H9 (cell line): ENCODE results near the gene PPP2CA. TPM values are rescaled to one million over a fixed set of nuclear protein-coding genes. Genes with fewer than 3 reads are reported as not detected.

Experiments used
- DNase-seq: peaks from one replicate; pipeline ENCODE4 v3.0.0-alpha.2; 2017
- H2AFZ ChIP-seq: one replicate; pipeline ENCODE4 v1.6.1; 2013; ENCODE audit warnings: mild to moderate bottlenecking, low read length, control low read depth, moderate library complexity
- H2AK5ac ChIP-seq: 2 replicates; pipeline ENCODE4 v1.6.1; 2013; ENCODE audit warnings: low read length, control low read depth, mixed read lengths; ENCODE audit not compliant: insufficient read length
- H2BK120ac ChIP-seq: one replicate; pipeline ENCODE4 v1.6.1; 2013; ENCODE audit warnings: low read depth, mild to moderate bottlenecking, low read length, control low read depth, inconsistent platforms; ENCODE audit not compliant: poor library complexity, severe bottlenecking
- H2BK12ac ChIP-seq: 2 replicates; pipeline ENCODE4 v1.6.1; 2013; ENCODE audit warnings: low read length, control low read depth, mixed read lengths, low read depth; ENCODE audit not compliant: insufficient read length
- H2BK15ac ChIP-seq: 2 replicates; pipeline ENCODE4 v1.6.1; 2013; ENCODE audit warnings: low read depth, low read length, control low read depth
- H2BK20ac ChIP-seq: one replicate; pipeline ENCODE4 v1.6.1; 2013; ENCODE audit warnings: low read depth, mild to moderate bottlenecking, low read length, control low read depth, inconsistent platforms; ENCODE audit not compliant: poor library complexity, severe bottlenecking
- H2BK5ac ChIP-seq: 2 replicates; pipeline ENCODE4 v1.6.1; 2013; ENCODE audit warnings: low read length, control low read depth, mixed read lengths; ENCODE audit not compliant: insufficient read length
- H3K14ac ChIP-seq: 2 replicates; pipeline ENCODE4 v1.6.1; 2013; ENCODE audit warnings: low read length, control low read depth; ENCODE audit not compliant: insufficient read depth
- H3K18ac ChIP-seq: 2 replicates; pipeline ENCODE4 v1.6.1; 2013; ENCODE audit warnings: low read depth, mild to moderate bottlenecking, mixed read lengths, low read length, control low read depth; ENCODE audit not compliant: insufficient read length
- H3K23ac ChIP-seq: 2 replicates; pipeline ENCODE4 v1.6.1; 2013; ENCODE audit warnings: low read length, control low read depth, mixed read lengths, low read depth; ENCODE audit not compliant: insufficient read length
- H3K23me2 ChIP-seq: 2 replicates; pipeline ENCODE4 v1.6.1; 2013; ENCODE audit warnings: low read depth, mild to moderate bottlenecking, mixed read lengths, low read length, control low read depth; ENCODE audit not compliant: insufficient read length, poor library complexity, severe bottlenecking
- H3K27ac ChIP-seq: 2 replicates; pipeline ENCODE4 v1.5.1; 2013; ENCODE audit warnings: low read length, control low read depth, mixed read lengths, low read depth; ENCODE audit not compliant: insufficient read length
- H3K27me3 ChIP-seq: 2 replicates; pipeline ENCODE4 v1.6.1; 2013; ENCODE audit warnings: low read length, control low read depth, inconsistent platforms; ENCODE audit not compliant: insufficient read depth
- H3K4ac ChIP-seq: 2 replicates; pipeline ENCODE4 v1.6.1; 2013; ENCODE audit warnings: low read depth, mild to moderate bottlenecking, control low read depth, inconsistent platforms, low read length, moderate library complexity
- H3K4me1 ChIP-seq: 2 replicates; pipeline ENCODE4 v1.6.1; 2013; ENCODE audit warnings: low read length, control low read depth, inconsistent platforms; ENCODE audit not compliant: insufficient read depth
- H3K4me2 ChIP-seq: 2 replicates; pipeline ENCODE4 v1.6.1; 2013; ENCODE audit warnings: low read length, control low read depth, mixed read lengths; ENCODE audit not compliant: insufficient read length, insufficient read depth
- H3K56ac ChIP-seq: 2 replicates; pipeline ENCODE4 v1.6.1; 2013; ENCODE audit warnings: low read depth, mild to moderate bottlenecking, mixed read lengths, low read length, control low read depth; ENCODE audit not compliant: insufficient read length
- H3K79me1 ChIP-seq: 2 replicates; pipeline ENCODE4 v1.6.1; 2013; ENCODE audit warnings: low read depth, mild to moderate bottlenecking, moderate library complexity, low read length, control low read depth, inconsistent platforms; ENCODE audit not compliant: insufficient read depth, poor library complexity, severe bottlenecking
- H3K79me2 ChIP-seq: 2 replicates; pipeline ENCODE4 v1.6.1; 2013; ENCODE audit warnings: low read length, control low read depth, inconsistent platforms; ENCODE audit not compliant: insufficient read depth
- H3K9ac ChIP-seq: 2 replicates; pipeline ENCODE4 v1.6.1; 2013; ENCODE audit warnings: low read length, control low read depth, mixed read lengths; ENCODE audit not compliant: insufficient read length; ENCODE audit errors: extremely low read depth
- H3K9me3 ChIP-seq: one replicate; pipeline ENCODE4 v1.6.1; 2013; ENCODE audit warnings: low read depth, low read length, inconsistent platforms; ENCODE audit not compliant: control insufficient read depth
- H3T11ph ChIP-seq: one replicate; pipeline ENCODE4 v1.6.1; 2013; ENCODE audit warnings: mild to moderate bottlenecking, low read length, control low read depth, inconsistent platforms
- H4K20me1 ChIP-seq: one replicate; pipeline ENCODE4 v1.6.1; 2013; ENCODE audit not compliant: control insufficient read depth, insufficient read length, insufficient read depth
- H4K5ac ChIP-seq: 2 replicates; pipeline ENCODE4 v1.6.1; 2013; ENCODE audit warnings: low read depth, mild to moderate bottlenecking, mixed read lengths, low read length, control low read depth; ENCODE audit not compliant: insufficient read length
- H4K8ac ChIP-seq: replicated peaks from 2 replicates; pipeline ENCODE4 v1.6.1; 2013; ENCODE audit warnings: low read length, control low read depth, mixed read lengths, low read depth; ENCODE audit not compliant: insufficient read length
- H4K91ac ChIP-seq: 2 replicates; pipeline ENCODE4 v1.6.1; 2013; ENCODE audit warnings: low read depth, mild to moderate bottlenecking, moderate library complexity, mixed read lengths, low read length, control low read depth; ENCODE audit not compliant: insufficient read length
- H3K27ac Mint-ChIP-seq, 3 experiments: 2 replicates in 2 of 3; 3 replicates in 1 of 3; pipeline ENCODE4 v1.8.0; 2020 to 2021; ENCODE audit warnings: mixed read lengths in 3 of 3, mild to moderate bottlenecking in 1 of 3, moderate library complexity in 1 of 3
- H3K27me3 Mint-ChIP-seq: 2 replicates; pipeline ENCODE4 v1.8.0; 2021; ENCODE audit warnings: low read depth, mild to moderate bottlenecking, moderate library complexity, mixed read lengths
- H3K36me3 Mint-ChIP-seq, 3 experiments: 2 replicates in 2 of 3; 3 replicates in 1 of 3; pipeline ENCODE4 v1.8.0; 2020 to 2021; ENCODE audit warnings: low read depth in 3 of 3, mixed read lengths in 3 of 3; ENCODE audit not compliant: insufficient read depth in 1 of 3
- H3K4me1 Mint-ChIP-seq, 2 experiments: 2 replicates each; pipeline ENCODE4 v1.8.0; 2020; ENCODE audit warnings: mixed read lengths in 2 of 2
- H3K4me3 Mint-ChIP-seq, 2 experiments: 2 replicates in 1 of 2; 3 replicates in 1 of 2; pipeline ENCODE4 v1.8.0; 2020 to 2021; ENCODE audit warnings: mild to moderate bottlenecking in 2 of 2, mixed read lengths in 2 of 2, moderate library complexity in 1 of 2
- H3K9me3 Mint-ChIP-seq, 2 experiments: 2 replicates in 1 of 2; 3 replicates in 1 of 2; pipeline ENCODE4 v1.8.0; 2020; ENCODE audit warnings: mild to moderate bottlenecking in 2 of 2, mixed read lengths in 2 of 2, moderate library complexity in 1 of 2
- WGBS: extraction: QIAGEN DNeasy Blood & Tissue Kit; methylation state at CpG from one replicate; pipeline ENCODE4 v1.1.7; 2013; ENCODE audit warnings: missing lambda C conversion rate, low lambda C conversion rate, mixed read lengths; ENCODE audit not compliant: insufficient read length; ENCODE audit errors: extremely low coverage; 5-methylcytosine and 5-hydroxymethylcytosine counted together
- total RNA-seq: library from RNA; stranded (reverse); gene quantifications from 2 replicates; pipeline ENCODE4 v1.2.1, GENCODE V29; 2021
- TF ChIP-seq, protein P1 (sequence below): fragments of 200-600 bp; sonication (generic); conservative IDR thresholded peaks from 3 replicates; pipeline ENCODE4 v1.8.0; 2021; ENCODE audit warnings: antibody characterized with exemption, mild to moderate bottlenecking

The PPP2CA gene
- total RNA-seq, 1 experiment from 2014 or later: 244 TPM

GRCh38 chr5:134184155-134185135 is 41.4 kb downstream of the PPP2CA start:
- no peak overlapping the region for H3K56ac ChIP-seq
- Mint-ChIP-seq H3K4me1 (peaks cover 2 to 3% of the 10 kb centered on the region in 2 experiments; a peak in 3 of 4 replicates), H3K4me3 (no peak overlapping the region), H3K9me3 (no peaks in the 10 kb centered on the region), H3K27ac (no peak overlapping the region), H3K36me3 (no peaks in the 10 kb centered on the region), H3K27me3 (no peaks in the 10 kb centered on the region; the same call in 1 of the 2 replicates)
- no CpG with 5 or more reads among the region's 11 CpGs for WGBS
- H4K20me1 ChIP-seq: no peaks in the 10 kb centered on the region
- H2AFZ ChIP-seq: no peak overlapping the region
- H2BK12ac ChIP-seq: no peak overlapping the region
- DNase-seq: peak; percentile 87
- no peaks in the 10 kb centered on the region for H3K79me1 ChIP-seq
- no peaks in the 10 kb centered on the region for H3K9me3 ChIP-seq
- TF ChIP-seq, protein P1, sequence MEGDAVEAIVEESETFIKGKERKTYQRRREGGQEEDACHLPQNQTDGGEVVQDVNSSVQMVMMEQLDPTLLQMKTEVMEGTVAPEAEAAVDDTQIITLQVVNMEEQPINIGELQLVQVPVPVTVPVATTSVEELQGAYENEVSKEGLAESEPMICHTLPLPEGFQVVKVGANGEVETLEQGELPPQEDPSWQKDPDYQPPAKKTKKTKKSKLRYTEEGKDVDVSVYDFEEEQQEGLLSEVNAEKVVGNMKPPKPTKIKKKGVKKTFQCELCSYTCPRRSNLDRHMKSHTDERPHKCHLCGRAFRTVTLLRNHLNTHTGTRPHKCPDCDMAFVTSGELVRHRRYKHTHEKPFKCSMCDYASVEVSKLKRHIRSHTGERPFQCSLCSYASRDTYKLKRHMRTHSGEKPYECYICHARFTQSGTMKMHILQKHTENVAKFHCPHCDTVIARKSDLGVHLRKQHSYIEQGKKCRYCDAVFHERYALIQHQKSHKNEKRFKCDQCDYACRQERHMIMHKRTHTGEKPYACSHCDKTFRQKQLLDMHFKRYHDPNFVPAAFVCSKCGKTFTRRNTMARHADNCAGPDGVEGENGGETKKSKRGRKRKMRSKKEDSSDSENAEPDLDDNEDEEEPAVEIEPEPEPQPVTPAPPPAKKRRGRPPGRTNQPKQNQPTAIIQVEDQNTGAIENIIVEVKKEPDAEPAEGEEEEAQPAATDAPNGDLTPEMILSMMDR: peak; percentile 91
- no peak overlapping the region for H2BK20ac ChIP-seq
- H2BK15ac ChIP-seq: no peak overlapping the region
- H3K27ac ChIP-seq: no peak overlapping the region
- H3K14ac ChIP-seq: no peak overlapping the region
- no peak overlapping the region for H3T11ph ChIP-seq
- H3K23ac ChIP-seq: no peak overlapping the region
- no peaks in the 10 kb centered on the region for H3K23me2 ChIP-seq
- H4K8ac ChIP-seq: no peak overlapping the region
- H3K4ac ChIP-seq: no peak overlapping the region
- H3K18ac ChIP-seq: no peak overlapping the region
- H3K27me3 ChIP-seq: no peaks in the 10 kb centered on the region
- H3K79me2 ChIP-seq: no peaks in the 10 kb centered on the region
- H3K4me2 ChIP-seq: no peak overlapping the region
- H2AK5ac ChIP-seq: no peak overlapping the region
- no peak overlapping the region for H4K5ac ChIP-seq
- H2BK120ac ChIP-seq: no peak overlapping the region
- no peak overlapping the region for H3K9ac ChIP-seq
- no peak overlapping the region for H2BK5ac ChIP-seq
- H3K4me1 ChIP-seq: no peaks in the 10 kb centered on the region
- no peak overlapping the region for H4K91ac ChIP-seq
